Natural killer cell (primary cell): Measurements from ENCODE around the gene YKT6. TPM values are rescaled to one million over a fixed set of nuclear protein-coding genes. Genes with fewer than 3 reads are reported as not detected.

Experiments
- ATAC-seq, 3 donors: fragments of 150-1000 bp in 2 of 3; fragments of 200-7000 bp in 1 of 3; cut with Tn5 transposase; 1 replicate in 1 of 3; 2 replicates in 2 of 3; pipeline ENCODE4 v1.10.0; 2021; ENCODE audit warnings: mild to moderate bottlenecking in 2 of 3, moderate library complexity in 2 of 3
- DNase-seq, 2 donors: peaks; one replicate each; pipeline versions ENCODE4 v3.0.0 to v3.0.0-alpha.2; 2013 to 2021; ENCODE audit warnings: mixed read lengths in 1 of 2
- H3K27ac ChIP-seq: one replicate; pipeline ENCODE4 v1.5.1; 2013; ENCODE audit warnings: mild to moderate bottlenecking, low read length
- H3K27me3 ChIP-seq: one replicate; pipeline ENCODE4 v1.6.1; 2013; ENCODE audit warnings: low read length; ENCODE audit not compliant: control insufficient read depth, insufficient read depth
- H3K36me3 ChIP-seq: one replicate; pipeline ENCODE4 v1.6.1; 2013; ENCODE audit warnings: low read length; ENCODE audit not compliant: control insufficient read depth, insufficient read depth
- H3K4me1 ChIP-seq: one replicate; pipeline ENCODE4 v1.6.1; 2013; ENCODE audit warnings: low read length; ENCODE audit not compliant: control insufficient read depth, insufficient read depth
- H3K4me3 ChIP-seq: one replicate; pipeline ENCODE4 v1.5.1; 2013; ENCODE audit warnings: low read length
- H3K9me3 ChIP-seq: one replicate; pipeline ENCODE4 v1.6.1; 2013; ENCODE audit warnings: low read length; ENCODE audit not compliant: control insufficient read depth, insufficient read depth
- H3K27ac Mint-ChIP-seq, 2 donors: one replicate each; pipeline ENCODE4 v1.8.0; 2022; ENCODE audit warnings: mild to moderate bottlenecking in 2 of 2, mixed read lengths in 2 of 2, moderate library complexity in 1 of 2
- H3K27me3 Mint-ChIP-seq, 2 donors: one replicate each; pipeline ENCODE4 v1.8.0; 2022; ENCODE audit warnings: low read depth in 2 of 2, mixed read lengths in 2 of 2
- H3K36me3 Mint-ChIP-seq: one replicate; pipeline ENCODE4 v1.8.0; 2022; ENCODE audit warnings: mixed read lengths
- H3K4me1 Mint-ChIP-seq, 2 donors: one replicate each; pipeline ENCODE4 v1.8.0; 2022; ENCODE audit warnings: mixed read lengths in 2 of 2
- H3K4me3 Mint-ChIP-seq: one replicate; pipeline ENCODE4 v1.8.0; 2022; ENCODE audit warnings: mild to moderate bottlenecking, moderate library complexity, mixed read lengths
- H3K9me3 Mint-ChIP-seq, 2 donors: one replicate each; pipeline ENCODE4 v1.8.0; 2022; ENCODE audit warnings: mixed read lengths in 2 of 2
- WGBS: methylation state at CpG from one replicate; pipeline ENCODE4 v1.1.7; 2013; ENCODE audit warnings: missing lambda C conversion rate; ENCODE audit not compliant: insufficient coverage; 5-methylcytosine and 5-hydroxymethylcytosine counted together
- intact Hi-C: fragments of 100-400 bp; cut with micrococcal nuclease; formaldehyde crosslinking; loops from one replicate; pipeline ENCODE4 v1.14.2; 2022
- total RNA-seq, 4 donors: library from RNA; stranded (reverse); fragments of 120-200 nt in 1 of 4; gene quantifications; one replicate each; pipeline versions ENCODE4 v1.2.3 to v1.2.4, GENCODE V29; 2013 to 2022
- TF ChIP-seq, protein P1 (sequence below): fragments of 200-600 bp; IDR thresholded peaks from one replicate; pipeline ENCODE4 v1.8.0; 2022; ENCODE audit warnings: antibody characterized with exemption

Gene YKT6
- total RNA-seq, 3 donors from 2014 or later (not counting 1 experiment from before 2014, with no cell fraction given): 72.4 to 107 (median 87.1) TPM

DNA sequence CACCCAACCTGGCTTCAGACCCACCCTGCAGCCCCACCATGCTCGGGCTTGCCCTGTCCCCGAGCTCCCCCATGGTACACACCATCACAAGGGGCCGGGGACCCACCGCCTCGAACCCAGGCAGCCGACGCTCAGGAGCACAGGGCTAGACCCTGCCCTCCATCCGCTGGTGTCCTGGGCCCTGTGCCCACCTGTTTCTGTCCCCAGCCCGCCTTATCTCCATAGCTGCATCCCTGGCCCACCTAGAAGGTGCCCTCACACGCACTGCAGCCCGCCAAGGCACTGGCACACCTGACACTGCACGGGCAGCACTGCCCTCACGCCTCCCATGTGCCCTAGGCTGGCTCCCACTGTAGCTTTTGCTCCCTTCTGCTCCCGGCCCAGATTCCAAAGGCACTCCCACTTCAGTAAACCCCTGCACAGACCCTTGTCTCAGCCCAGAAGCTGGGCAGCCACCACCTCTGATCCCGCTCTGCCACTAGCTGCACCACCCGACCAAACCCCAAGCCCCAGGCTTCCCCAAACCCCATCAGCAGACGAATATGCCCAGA lies 17.1 kb downstream of the YKT6 start:
- Mint-ChIP-seq H3K27ac (no peak overlapping the region), H3K27me3 (no peaks in the 10 kb centered on the region), H3K4me3 (no peak overlapping the region), H3K9me3 (no peaks in the 10 kb centered on the region), H3K4me1 (no peaks in the 10 kb centered on the region), H3K36me3 (no peaks in the 10 kb centered on the region)
- no peaks in the 10 kb centered on the region for H3K4me1 ChIP-seq
- intact Hi-C loops: no loop called here
- no peaks in the 10 kb centered on the region for H3K9me3 ChIP-seq
- no peak for ATAC-seq
- no peak for DNase-seq
- WGBS: 86% methylated on average over 17 of the region's 17 CpGs
- peaks cover 5% of the 10 kb centered on the region for H3K36me3 ChIP-seq
- TF ChIP-seq, protein P1, sequence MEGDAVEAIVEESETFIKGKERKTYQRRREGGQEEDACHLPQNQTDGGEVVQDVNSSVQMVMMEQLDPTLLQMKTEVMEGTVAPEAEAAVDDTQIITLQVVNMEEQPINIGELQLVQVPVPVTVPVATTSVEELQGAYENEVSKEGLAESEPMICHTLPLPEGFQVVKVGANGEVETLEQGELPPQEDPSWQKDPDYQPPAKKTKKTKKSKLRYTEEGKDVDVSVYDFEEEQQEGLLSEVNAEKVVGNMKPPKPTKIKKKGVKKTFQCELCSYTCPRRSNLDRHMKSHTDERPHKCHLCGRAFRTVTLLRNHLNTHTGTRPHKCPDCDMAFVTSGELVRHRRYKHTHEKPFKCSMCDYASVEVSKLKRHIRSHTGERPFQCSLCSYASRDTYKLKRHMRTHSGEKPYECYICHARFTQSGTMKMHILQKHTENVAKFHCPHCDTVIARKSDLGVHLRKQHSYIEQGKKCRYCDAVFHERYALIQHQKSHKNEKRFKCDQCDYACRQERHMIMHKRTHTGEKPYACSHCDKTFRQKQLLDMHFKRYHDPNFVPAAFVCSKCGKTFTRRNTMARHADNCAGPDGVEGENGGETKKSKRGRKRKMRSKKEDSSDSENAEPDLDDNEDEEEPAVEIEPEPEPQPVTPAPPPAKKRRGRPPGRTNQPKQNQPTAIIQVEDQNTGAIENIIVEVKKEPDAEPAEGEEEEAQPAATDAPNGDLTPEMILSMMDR: no peak
- H3K27ac ChIP-seq: no peak overlapping the region
- H3K4me3 ChIP-seq: no peak overlapping the region
- H3K27me3 ChIP-seq: no peaks in the 10 kb centered on the region

DNA sequence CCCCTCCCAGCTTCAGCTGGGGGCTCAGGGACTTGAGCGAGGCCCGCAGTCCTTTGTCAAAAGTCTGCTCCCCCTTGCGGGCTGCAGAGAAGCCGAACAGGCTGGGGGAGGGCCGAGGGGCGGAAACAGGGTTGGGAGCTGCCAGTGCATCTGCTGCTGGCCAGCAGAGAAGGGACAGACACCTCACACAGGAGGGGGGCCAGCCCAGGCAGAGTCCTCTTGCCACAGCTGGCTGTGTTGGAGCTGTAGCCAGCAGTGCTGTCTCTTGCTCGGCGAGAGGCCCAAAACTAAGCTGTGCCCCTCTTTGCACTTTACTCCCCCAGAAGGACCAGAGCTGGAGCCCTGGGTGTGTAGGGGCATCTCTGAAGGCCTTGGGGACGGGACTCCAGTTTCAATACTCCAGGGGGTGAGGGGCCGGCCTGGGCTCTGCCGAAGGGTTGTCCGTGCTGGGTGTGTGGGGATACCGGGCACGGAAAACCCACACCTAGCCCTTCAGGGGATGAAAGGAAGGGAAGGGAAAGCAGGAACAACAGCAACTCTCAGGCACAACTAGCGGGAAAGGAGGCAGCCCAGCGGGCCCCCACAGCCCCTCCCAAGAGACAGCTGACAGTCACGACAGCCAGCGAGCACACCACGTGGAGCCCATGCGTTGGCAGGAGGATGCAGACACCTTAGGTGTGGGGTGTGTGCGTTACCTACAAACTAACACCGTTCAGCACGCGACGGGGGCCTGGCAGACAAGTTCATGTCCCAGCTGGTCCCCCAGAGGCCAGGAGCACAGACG lies 17.8 kb downstream of the YKT6 start:
- intact Hi-C loops: no loop called here
- DNase-seq (no peak), ATAC-seq (no peak)
- H3K36me3 ChIP-seq: no peaks in the 10 kb centered on the region
- no peaks in the 10 kb centered on the region for H3K4me1 Mint-ChIP-seq
- no peaks in the 10 kb centered on the region for H3K9me3 ChIP-seq
- no peak overlapping the region for H3K27ac Mint-ChIP-seq
- H3K4me3 Mint-ChIP-seq: no peak overlapping the region
- H3K27me3 Mint-ChIP-seq: no peaks in the 10 kb centered on the region
- TF ChIP-seq, protein P1: no peak
- H3K36me3 Mint-ChIP-seq: no peaks in the 10 kb centered on the region
- 87% methylated on average over 26 of the region's 26 CpGs for WGBS
- H3K4me3 ChIP-seq: no peak overlapping the region
- no peaks in the 10 kb centered on the region for H3K27me3 ChIP-seq
- no peaks in the 10 kb centered on the region for H3K9me3 Mint-ChIP-seq
- no peak overlapping the region for H3K27ac ChIP-seq
- H3K4me1 ChIP-seq: no peaks in the 10 kb centered on the region

DNA sequence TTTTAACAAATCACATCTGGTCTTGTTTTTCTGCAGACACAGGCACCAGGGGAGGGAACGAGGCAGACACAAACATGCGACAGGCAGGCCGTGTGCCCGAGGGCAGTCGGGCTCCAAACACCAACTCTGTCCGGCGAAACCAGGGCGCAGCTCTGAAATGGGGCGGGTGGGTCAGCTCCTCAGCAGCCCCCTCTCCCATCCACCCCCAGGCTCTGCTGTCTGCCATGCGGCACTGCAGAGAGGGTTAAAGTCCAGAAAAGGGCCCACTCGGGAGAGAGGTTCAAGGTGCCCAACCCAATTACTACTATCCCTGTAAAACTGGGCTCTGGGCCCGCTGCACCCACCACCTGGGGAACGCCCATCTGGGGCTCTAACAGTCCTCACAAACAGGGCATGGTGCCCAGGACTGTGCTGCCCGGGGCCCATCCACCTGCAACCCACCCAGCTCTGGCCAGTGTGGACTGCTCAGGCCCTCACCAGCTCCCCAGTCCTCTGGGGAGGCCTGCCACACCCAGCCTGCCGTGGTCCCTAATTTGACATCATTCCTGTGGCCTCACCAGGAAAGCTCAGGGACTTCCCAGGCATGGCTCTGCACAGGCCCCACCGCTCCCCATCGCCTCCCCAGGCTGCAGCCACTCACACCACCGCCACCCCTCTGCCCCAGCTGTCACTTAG lies 18.7 kb downstream of the YKT6 start:
- DNase-seq: no peak
- no peak overlapping the region for H3K27ac Mint-ChIP-seq
- ATAC-seq: no peak
- H3K4me1 Mint-ChIP-seq: no peaks in the 10 kb centered on the region
- TF ChIP-seq, protein P1: no peak
- WGBS: 89% methylated on average over 18 of the region's 18 CpGs
- H3K27ac ChIP-seq: no peak overlapping the region
- no peaks in the 10 kb centered on the region for H3K36me3 Mint-ChIP-seq
- no peaks in the 10 kb centered on the region for H3K9me3 ChIP-seq
- no peaks in the 10 kb centered on the region for H3K27me3 Mint-ChIP-seq
- no peaks in the 10 kb centered on the region for H3K36me3 ChIP-seq
- no peak overlapping the region for H3K4me3 ChIP-seq
- no peaks in the 10 kb centered on the region for H3K27me3 ChIP-seq
- H3K9me3 Mint-ChIP-seq: no peaks in the 10 kb centered on the region
- intact Hi-C loops: no loop called here
- no peak overlapping the region for H3K4me3 Mint-ChIP-seq
- H3K4me1 ChIP-seq: no peaks in the 10 kb centered on the region
